Measurements from ENCODE around the gene SARNP. TPM values are rescaled to one million over a fixed set of nuclear protein-coding genes. Genes with fewer than 3 reads are reported as not detected.

SARNP gene
- total and polyA plus RNA-seq, 9 of the 15 experiments (the other 6 are each of a cell fraction or from before 2014, with no cell fraction given) = 70.1 to 400 (median 198) TPM

DNA sequence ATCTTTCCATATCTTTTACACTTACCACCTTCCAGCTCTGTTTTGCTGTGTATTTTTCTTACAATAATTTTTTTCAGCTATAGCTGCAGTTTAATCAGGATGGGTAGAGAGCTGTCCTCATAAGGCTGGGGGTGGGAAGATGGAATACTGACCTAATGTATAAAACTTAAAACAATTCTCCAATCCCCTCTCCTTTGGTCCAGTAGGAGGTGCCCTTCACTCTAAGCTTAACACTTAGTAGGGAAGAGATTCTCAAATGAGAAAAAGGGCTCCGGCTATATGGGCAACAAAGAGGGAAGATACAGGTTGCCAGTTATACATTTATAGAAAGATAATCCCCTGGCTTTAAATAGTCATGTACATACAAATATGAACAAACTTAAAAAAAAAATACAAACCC, 3.2 kb upstream of the SARNP start (continued):
- TF ChIP-seq, protein P1, sequence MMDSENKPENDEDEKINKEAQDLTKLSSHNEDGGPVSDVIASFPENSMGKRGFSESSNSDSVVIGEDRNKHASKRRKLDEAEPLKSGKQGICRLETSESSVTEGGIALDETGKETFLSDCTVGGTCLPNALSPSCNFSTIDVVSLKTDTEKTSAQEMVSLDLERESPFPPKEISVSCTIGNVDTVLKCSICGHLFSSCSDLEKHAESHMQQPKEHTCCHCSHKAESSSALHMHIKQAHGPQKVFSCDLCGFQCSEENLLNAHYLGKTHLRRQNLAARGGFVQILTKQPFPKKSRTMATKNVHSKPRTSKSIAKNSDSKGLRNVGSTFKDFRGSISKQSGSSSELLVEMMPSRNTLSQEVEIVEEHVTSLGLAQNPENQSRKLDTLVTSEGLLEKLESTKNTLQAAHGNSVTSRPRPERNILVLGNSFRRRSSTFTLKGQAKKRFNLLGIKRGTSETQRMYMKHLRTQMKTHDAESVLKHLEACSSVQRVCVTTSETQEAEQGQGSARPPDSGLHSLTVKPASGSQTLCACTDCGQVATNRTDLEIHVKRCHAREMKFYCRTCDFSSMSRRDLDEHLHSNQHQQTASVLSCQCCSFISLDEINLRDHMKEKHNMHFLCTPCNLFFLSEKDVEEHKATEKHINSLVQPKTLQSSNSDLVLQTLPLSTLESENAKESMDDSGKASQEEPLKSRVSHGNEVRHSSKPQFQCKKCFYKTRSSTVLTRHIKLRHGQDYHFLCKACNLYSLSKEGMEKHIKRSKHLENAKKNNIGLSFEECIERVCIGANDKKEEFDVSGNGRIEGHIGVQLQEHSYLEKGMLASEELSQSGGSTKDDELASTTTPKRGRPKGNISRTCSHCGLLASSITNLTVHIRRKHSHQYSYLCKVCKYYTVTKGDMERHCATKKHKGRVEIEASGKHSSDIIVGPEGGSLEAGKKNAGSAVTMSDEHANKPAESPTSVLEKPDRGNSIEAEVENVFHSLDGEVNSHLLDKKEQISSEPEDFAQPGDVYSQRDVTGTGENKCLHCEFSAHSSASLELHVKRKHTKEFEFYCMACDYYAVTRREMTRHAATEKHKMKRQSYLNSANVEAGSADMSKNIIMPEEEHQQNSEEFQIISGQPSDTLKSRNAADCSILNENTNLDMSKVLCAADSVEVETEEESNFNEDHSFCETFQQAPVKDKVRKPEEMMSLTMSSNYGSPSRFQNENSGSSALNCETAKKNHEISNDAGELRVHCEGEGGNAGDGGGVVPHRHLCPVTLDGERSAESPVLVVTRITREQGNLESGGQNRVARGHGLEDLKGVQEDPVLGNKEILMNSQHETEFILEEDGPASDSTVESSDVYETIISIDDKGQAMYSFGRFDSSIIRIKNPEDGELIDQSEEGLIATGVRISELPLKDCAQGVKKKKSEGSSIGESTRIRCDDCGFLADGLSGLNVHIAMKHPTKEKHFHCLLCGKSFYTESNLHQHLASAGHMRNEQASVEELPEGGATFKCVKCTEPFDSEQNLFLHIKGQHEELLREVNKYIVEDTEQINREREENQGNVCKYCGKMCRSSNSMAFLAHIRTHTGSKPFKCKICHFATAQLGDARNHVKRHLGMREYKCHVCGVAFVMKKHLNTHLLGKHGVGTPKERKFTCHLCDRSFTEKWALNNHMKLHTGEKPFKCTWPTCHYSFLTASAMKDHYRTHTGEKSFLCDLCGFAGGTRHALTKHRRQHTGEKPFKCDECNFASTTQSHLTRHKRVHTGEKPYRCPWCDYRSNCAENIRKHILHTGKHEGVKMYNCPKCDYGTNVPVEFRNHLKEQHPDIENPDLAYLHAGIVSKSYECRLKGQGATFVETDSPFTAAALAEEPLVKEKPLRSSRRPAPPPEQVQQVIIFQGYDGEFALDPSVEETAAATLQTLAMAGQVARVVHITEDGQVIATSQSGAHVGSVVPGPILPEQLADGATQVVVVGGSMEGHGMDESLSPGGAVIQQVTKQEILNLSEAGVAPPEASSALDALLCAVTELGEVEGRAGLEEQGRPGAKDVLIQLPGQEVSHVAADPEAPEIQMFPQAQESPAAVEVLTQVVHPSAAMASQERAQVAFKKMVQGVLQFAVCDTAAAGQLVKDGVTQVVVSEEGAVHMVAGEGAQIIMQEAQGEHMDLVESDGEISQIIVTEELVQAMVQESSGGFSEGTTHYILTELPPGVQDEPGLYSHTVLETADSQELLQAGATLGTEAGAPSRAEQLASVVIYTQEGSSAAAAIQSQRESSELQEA (IDR thresholded peaks at IDR 0.05; ENCODE audit: low read depth) = no peak
- TF ChIP-seq, protein P2, sequence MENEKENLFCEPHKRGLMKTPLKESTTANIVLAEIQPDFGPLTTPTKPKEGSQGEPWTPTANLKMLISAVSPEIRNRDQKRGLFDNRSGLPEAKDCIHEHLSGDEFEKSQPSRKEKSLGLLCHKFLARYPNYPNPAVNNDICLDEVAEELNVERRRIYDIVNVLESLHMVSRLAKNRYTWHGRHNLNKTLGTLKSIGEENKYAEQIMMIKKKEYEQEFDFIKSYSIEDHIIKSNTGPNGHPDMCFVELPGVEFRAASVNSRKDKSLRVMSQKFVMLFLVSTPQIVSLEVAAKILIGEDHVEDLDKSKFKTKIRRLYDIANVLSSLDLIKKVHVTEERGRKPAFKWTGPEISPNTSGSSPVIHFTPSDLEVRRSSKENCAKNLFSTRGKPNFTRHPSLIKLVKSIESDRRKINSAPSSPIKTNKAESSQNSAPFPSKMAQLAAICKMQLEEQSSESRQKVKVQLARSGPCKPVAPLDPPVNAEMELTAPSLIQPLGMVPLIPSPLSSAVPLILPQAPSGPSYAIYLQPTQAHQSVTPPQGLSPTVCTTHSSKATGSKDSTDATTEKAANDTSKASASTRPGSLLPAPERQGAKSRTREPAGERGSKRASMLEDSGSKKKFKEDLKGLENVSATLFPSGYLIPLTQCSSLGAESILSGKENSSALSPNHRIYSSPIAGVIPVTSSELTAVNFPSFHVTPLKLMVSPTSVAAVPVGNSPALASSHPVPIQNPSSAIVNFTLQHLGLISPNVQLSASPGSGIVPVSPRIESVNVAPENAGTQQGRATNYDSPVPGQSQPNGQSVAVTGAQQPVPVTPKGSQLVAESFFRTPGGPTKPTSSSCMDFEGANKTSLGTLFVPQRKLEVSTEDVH (IDR thresholded peaks at IDR 0.05; ENCODE audit: low read depth, partially characterized antibody) = no peak
- TF ChIP-seq KAT7 (CRISPR knock-in tag; IDR thresholded peaks at IDR 0.05; ENCODE audit: borderline replicate concordance) (no peak), DPF2 (IDR thresholded peaks at IDR 0.05) (no peak), POLR2H (tag; IDR thresholded peaks at IDR 0.05; ENCODE audit: low read depth) (no peak), PHTF2 (CRISPR knock-in tag; IDR thresholded peaks at IDR 0.05) (no peak)
- TF ChIP-seq, protein P3, sequence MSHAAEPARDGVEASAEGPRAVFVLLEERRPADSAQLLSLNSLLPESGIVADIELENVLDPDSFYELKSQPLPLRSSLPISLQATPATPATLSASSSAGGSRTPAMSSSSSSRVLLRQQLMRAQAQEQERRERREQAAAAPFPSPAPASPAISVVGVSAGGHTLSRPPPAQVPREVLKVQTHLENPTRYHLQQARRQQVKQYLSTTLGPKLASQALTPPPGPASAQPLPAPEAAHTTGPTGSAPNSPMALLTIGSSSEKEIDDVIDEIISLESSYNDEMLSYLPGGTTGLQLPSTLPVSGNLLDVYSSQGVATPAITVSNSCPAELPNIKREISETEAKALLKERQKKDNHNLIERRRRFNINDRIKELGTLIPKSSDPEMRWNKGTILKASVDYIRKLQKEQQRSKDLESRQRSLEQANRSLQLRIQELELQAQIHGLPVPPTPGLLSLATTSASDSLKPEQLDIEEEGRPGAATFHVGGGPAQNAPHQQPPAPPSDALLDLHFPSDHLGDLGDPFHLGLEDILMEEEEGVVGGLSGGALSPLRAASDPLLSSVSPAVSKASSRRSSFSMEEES (CRISPR knock-in tag; IDR thresholded peaks at IDR 0.05) = no peak
- TF ChIP-seq, protein P4, sequence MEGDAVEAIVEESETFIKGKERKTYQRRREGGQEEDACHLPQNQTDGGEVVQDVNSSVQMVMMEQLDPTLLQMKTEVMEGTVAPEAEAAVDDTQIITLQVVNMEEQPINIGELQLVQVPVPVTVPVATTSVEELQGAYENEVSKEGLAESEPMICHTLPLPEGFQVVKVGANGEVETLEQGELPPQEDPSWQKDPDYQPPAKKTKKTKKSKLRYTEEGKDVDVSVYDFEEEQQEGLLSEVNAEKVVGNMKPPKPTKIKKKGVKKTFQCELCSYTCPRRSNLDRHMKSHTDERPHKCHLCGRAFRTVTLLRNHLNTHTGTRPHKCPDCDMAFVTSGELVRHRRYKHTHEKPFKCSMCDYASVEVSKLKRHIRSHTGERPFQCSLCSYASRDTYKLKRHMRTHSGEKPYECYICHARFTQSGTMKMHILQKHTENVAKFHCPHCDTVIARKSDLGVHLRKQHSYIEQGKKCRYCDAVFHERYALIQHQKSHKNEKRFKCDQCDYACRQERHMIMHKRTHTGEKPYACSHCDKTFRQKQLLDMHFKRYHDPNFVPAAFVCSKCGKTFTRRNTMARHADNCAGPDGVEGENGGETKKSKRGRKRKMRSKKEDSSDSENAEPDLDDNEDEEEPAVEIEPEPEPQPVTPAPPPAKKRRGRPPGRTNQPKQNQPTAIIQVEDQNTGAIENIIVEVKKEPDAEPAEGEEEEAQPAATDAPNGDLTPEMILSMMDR (IDR thresholded peaks at IDR 0.05 in 2 of 3, conservative IDR thresholded peaks at IDR 0.05 in 1 of 3; ENCODE audit: insufficient read depth in 2 of 3, low read depth in 1 of 3, low read length in 3 of 3) = peak; percentile 34 to 58 (median 47); a peak in 5 of 6 replicates

Data from K562 (cell line).